Body of pancreas (tissue), 4 donors: ENCODE measurements around the gene PER2.

Source experiments
- POLR2A ChIP-seq, 3 donors: fragments of 450-650 bp; IDR thresholded peaks; one replicate each; pipeline ENCODE4 v1.6.1; 2016; ENCODE audit warnings: antibody characterized with exemption in 3 of 3, mild to moderate bottlenecking in 2 of 3
- TF ChIP-seq, protein P1 (sequence below), 7 experiments: fragments of 450-650 bp in 4 of 7; fragments of 200-600 bp in 3 of 7; sonication (generic) in 3 of 7; IDR thresholded peaks; one replicate each; pipeline ENCODE4 v1.5.1; 2016 to 2019; ENCODE audit warnings: antibody characterized with exemption in 7 of 7

DNA sequence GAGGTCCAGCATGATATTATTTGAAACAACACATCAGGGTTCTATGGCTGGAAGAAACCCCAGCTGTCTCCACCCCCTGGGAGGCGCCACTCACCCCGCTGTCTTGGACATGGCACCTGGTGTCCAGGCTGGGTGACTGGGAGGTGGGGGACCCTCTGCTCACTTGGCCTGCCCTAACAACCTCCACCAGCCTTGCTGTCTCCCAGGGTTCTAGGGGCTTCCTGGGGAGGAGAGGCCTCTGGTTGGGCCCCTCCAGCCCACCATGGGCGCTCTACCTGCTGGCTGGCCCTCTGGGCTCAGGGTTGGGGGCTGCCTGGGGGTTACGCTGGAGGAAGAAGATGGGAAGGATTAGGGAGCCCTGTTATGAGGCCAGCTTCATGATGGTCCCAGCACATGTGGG is 16.3 kb downstream of the PER2 start:
- TF ChIP-seq POLR2A (IDR thresholded peaks at IDR 0.05), result no peak
- TF ChIP-seq, protein P1, sequence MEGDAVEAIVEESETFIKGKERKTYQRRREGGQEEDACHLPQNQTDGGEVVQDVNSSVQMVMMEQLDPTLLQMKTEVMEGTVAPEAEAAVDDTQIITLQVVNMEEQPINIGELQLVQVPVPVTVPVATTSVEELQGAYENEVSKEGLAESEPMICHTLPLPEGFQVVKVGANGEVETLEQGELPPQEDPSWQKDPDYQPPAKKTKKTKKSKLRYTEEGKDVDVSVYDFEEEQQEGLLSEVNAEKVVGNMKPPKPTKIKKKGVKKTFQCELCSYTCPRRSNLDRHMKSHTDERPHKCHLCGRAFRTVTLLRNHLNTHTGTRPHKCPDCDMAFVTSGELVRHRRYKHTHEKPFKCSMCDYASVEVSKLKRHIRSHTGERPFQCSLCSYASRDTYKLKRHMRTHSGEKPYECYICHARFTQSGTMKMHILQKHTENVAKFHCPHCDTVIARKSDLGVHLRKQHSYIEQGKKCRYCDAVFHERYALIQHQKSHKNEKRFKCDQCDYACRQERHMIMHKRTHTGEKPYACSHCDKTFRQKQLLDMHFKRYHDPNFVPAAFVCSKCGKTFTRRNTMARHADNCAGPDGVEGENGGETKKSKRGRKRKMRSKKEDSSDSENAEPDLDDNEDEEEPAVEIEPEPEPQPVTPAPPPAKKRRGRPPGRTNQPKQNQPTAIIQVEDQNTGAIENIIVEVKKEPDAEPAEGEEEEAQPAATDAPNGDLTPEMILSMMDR (IDR thresholded peaks at IDR 0.05), result no peak
